Midbrain (tissue), 1 donor: ENCODE data around the gene P2RY14.

Source experiments
- DNase-seq: peaks from one replicate; lab custom pipeline; 2025; lab: John Stamatoyannopoulos, UW

Gene P2RY14

DNA sequence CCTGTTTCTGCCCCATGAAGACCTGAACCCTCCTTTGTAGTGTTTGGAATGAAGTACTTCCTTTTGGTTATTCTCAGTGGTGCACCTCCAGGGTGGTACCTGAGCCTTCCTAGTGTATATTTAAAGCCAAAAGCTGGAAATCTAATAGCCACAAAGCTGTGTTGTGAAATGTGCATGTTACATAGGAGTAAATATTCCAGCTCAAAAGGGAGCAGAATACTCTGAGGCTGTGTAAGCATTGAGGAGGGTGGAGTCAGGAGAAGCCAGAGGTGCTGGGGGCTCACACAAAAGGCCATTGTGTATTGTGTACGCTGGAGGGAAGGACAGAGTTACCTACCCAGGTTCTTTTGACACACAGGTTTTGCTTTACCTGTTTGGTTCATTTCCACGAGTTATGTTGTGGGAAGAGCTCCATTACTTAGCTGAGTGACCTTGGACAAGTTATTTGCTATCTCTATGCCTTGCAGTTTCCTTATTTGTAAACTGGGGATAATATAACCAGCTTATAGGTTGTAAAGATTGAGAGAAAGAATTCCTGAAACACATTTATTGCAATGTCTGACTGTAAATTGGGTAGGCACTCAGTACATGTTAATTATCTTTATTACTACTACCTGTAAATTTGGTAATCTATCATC lies 100.0 kb downstream of the P2RY14 start:
- no peak for DNase-seq

DNA sequence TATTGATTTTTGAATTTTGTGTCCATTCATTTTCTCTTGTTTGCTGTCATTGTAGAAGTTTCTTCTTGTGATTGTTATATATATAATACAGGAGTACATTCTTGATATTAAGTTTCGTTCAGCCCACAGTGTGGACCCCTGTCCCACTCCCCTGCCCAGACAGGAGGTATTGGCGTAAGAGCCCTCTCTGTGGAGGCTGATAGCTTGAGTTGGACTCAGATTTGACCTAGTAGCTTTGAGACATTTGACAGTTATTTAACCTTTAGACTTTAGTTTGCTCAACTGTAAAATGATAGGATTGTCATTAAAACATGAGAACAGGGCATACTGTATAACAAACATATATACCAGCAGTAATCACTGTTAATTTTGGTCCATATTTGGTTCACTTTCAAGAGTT lies 102.4 kb downstream of the P2RY14 start:
- DNase-seq, result no peak

- no peak for DNase-seq
Measured at GRCh38 chr3:151174351-151174750, 104.0 kb downstream of the P2RY14 start.

DNA sequence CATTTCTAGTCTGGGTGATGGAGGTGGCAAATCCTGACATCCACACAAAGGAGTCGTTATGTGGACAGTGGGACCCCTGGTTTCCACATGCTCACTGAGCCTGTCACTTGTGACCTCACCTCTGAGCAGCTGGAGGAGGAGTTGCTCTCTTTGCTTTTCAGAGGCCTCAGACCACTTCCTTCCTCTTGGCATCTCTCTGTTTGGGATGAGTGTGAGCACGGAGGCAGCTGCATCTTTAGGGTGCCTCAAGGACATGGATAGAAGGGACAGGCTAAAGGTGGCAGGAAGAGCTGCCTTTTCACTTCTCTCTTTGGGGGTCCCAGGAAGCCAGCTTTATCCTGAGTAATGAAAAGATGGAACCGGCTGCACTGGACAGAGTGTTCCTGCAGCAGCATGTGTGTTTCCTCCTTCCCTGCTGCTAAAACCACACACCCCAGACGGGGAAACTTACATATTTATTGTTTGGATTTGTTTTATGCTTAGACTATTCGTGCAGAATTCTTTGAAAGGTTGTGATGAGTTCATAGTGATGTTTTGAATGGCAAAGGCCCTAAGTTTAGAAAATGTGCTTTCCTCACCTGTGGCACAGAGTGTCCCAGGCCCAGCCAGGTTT lies 107.1 kb downstream of the P2RY14 start:
- DNase-seq, result peak; percentile 9

DNA sequence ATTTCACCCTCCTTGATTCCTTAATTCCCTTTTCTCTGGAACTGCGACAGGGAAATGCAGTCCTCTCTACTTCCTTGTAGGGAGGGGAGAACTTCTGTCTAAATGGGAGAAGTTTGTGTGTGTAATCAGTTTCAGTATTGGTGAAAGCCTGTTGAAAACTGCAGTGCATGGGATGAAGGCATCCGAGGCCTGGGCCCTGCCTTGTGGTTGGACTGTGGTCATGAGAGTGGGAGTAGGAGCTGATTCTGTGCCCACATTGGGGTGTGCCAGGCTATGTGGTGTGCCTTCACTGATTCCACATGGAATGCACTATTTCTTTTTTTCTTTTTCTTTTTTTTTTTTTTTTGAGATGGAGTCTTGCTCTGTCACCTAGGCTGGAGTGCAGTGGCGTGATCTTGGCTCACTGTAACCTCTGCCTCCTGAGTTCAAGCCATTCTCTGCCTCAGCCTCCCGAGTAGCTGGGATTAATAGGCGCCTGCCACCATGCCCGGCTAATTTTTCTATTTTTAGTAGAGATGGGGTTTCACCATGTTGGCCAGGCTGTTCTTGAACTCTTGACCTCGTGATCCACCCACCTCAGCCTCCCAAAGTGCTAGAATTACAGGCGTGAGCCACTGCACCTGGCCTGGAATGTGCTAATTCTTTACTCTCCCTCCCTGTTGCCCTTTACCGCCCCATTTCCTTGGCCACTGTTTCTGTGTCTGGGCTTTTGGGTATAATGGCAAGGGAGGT lies 108.2 kb downstream of the P2RY14 start:
- peak; percentile 35 for DNase-seq

- no peak for DNase-seq
Measured at GRCh38 chr3:151169262-151169947, 108.9 kb downstream of the P2RY14 start.

DNA sequence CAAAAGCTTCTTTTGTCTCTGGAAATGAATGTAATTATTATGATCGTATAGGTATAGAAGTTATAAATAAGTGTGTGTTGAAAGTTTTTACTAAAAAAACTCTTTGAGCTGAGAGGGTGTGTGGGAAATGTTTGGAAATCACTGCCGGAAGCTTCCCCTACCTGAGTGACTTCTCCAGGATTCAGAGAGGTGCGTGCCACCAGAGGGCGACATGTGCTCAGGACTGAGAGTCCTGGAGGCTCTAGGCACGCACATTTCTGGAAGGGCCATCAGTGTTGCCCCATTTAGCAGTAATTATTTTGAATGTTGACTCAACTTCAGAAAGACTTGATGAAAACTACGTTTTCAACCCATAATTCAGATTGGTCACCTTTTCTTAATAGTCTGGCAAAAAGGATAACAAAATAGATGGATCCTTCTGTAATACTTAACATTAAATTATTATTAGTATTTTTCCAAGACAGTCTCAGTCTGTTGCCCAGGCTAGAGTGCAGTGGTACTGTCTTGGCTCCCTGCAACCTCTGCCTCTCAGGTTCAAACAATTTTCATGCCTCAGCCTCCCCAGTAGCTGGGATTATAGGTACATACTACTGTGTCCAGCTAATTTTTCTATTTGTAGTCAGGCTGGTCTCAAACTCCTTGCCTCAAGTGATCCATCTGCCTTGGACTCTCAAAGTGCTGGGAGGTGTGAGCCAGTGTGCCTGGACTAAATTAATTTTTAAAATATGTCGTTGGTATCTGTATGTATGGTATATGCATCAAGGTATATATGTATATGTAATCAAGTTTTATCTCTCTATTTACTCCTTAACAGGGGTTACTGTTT lies 109.9 kb downstream of the P2RY14 start:
- peak; percentile 60 for DNase-seq

DNA sequence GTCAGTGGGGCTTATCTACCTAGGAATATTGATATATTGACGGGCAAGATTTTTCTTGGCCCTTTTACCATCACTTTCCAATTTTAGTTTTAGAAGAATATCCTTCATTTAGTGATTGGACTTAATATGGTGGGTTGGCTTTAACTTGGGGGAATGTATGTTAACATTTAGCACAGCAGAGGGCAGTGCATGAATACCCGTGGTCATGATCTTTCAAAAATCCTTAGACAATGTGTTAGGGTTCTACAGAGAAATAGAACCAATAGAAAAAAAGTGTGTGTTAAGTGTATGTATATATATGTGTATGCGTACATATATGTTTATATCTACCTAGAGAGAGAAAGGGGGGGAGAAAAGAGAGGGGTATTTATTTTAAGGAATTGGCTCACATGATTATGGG lies 112.2 kb downstream of the P2RY14 start:
- DNase-seq, result no peak

GRCh38 chr3:151165226-151165625 lies 113.1 kb downstream of the P2RY14 start:
- no peak for DNase-seq
